HG02870 (cell line): ENCODE measurements around the gene STMN3.
A peak's percentile ranks its signal among the peaks of the same experiment; 100 is the strongest.
"Not testable (repeated sequence)": the region's sequence is repeated elsewhere in the genome, so short reads cannot be mapped to it uniquely, and the experiment has no call there.

Experiments
- ATAC-seq: cut with Tn5 transposase; IDR thresholded peaks from one replicate; pipeline ENCODE4 v1.9.1; 2021; ENCODE audit warnings: mild to moderate bottlenecking, moderate library complexity; ENCODE audit not compliant: unreplicated experiment

The STMN3 gene

GRCh38 chr20:63657937-63658748 lies 4.9 kb upstream of the STMN3 start, which contains the start of gene RTEL1:
TSS of gene RTEL1 (plus strand) at chr20:63658312. CDS start at chr20:63659403, 1,091 bp downstream.
- ATAC-seq = peak; percentile 78

DNA sequence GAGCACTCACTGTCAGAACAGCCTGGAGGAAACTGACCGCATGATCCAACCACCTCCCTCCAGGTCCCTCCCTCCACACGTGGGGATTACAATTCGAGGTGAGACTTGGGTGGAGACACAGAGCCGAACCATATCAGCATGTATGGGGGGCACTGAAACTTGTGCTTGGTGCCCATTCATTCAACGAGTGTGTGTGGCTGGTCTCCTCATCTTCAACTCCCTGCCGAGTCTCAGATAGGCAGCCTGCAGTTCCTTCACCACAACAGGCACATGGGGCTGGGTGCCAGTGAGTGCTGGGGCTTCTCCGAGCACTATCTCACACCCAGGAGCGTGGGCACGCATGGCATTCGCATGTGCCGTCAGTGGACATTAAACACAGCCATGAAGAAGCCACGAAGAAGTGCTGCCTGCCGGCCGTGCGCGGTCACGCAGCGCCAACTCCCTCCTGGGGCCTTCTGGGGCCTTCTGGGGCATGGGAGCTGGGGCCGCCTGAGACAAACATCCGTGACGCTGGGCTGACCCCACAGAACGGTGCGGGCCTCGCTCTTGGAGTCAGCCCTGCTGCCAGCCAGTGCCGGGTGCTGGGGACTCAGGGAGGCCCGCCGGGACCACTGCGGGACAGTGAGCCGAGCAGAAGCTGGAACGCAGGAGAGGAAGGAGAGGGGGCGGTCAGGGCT lies 4.2 kb upstream of the STMN3 start:
- ATAC-seq = no peak

DNA sequence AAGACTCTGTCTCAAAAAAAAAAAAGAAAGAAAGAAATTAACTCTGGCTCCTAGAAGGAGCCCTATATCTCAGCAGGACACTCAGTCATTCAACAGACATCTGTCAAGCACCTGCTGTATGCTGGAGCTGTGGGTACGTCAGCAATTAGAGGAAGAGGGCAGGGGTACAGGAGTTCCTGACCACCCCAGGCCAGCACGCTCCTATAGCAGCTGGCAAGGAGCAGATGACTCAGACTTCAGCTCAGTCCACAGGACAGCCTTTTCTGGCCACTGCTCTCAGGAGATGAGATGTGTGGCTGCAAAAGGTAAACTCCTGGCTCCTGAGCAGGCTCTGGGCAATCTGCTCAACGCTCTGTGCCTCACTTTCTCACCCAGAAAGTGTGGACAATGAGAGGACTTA lies 3.2 kb upstream of the STMN3 start:
- no peak for ATAC-seq

DNA sequence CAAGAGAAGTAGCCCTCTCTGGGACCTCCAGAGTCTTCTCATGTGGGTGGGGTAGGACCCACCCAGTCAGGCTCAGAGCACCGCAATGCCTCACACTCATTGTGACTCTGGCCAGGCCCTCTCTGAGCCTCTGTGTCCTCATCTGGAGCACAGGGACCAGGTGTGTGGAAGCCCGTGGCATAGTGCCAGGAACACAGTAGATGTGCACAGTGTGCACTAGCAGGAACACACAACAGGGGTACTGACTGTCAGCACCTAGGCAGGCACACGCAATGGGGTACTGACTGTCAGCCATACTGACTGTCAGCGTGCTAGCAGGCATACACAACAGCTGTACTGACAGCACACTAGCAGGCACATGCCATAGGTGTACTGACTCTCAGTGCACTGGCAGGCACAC lies 2.0 kb upstream of the STMN3 start:
- ATAC-seq = no peak

- no peak for ATAC-seq
Measured at GRCh38 chr20:63653974-63654668, 897 bp upstream of the STMN3 start.

- ATAC-seq = no peak
Measured at GRCh38 chr20:63652192-63652980, 838 bp downstream of the STMN3 start.

DNA sequence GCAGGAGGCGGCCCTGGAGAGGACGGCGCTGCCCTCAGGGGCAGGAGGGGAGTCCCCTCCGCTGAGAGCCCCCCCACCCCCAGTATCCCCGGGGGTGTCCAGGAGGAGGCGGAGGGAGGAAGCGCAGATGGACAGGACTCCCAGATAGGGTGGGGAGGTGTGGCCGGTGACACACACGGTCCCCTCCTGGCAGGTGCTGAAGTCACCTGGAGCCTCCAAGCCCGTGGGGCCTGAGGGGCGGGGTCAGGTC lies 1.4 kb downstream of the STMN3 start:
- no peak for ATAC-seq

DNA sequence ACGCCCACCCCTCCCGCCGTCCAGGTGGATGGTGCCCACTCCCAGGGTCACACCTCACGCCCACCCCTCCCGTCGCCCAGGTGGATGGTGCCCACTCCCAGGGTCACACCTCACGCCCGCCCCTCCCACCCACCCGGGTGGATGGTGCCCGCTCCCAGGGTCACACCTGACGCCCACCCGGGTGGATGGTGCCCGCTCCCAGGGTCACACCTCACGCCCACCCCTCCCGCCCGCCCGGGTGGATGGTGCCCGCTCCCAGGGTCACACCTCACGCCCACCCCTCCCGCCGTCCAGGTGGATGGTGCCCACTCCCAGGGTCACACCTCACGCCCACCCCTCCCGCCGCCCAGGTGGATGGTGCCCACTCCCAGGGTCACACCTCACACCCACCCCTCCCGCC lies 2.7 kb downstream of the STMN3 start:
- ATAC-seq = not testable (repeated sequence)

DNA sequence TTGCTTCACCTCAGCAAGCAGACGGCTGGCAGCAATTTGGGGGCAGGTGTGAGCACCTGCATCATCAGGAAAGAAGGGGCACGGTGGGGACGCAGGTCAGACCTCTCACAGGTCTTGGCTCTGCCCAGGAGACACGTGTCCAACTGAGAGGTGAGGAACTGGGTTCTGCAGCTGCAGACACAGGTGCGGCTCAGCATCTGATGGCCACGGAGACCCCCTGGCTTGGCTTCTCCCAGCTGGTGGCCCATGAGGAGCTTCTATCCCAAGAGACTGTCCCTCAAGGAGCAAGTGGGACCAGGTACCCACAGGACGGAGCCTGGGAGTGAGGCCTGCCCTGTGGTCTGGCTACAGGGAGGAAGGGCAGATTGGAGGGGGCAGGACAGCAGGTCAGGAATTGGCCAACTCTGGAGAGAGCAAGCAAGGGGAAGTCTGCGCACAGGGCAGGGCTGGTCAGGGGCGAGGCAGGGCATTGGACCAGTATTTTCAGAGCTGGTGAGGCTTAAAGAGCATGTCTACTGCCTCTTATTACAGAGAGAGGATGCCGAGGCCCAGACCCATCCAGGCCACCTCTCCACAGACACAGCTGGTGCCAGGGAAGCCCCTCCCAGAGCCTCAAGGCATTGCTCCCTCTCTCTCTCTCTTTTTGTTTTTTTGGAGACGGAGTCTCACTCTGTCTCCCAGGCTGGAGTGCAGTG lies 4.2 kb downstream of the STMN3 start:
- no peak for ATAC-seq

- ATAC-seq = no peak
Measured at GRCh38 chr20:63648190-63648589, 5.0 kb downstream of the STMN3 start.

GRCh38 chr20:63645218-63645617 lies 8.0 kb downstream of the STMN3 start:
- no peak for ATAC-seq

DNA sequence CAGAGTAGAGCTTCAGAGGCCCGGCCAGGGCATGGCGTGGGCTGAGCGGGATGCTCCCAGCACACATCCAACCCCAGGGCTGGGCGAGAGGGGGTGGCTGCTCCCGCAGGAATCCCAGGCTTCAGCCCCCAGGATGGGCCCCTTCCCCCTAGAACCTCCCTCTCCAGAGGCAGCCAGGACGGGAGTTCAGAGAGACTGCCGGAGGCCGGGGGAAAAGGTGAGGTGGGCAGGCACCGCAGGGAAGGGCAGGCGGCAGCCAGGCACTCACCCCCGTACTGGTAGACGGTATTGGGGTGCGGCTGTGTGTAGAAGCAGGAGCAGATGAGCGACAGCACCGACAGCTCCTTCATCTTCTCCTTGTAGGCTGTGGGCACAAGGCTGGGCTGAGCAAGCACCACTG lies 9.3 kb downstream of the STMN3 start:
- ATAC-seq = no peak

DNA sequence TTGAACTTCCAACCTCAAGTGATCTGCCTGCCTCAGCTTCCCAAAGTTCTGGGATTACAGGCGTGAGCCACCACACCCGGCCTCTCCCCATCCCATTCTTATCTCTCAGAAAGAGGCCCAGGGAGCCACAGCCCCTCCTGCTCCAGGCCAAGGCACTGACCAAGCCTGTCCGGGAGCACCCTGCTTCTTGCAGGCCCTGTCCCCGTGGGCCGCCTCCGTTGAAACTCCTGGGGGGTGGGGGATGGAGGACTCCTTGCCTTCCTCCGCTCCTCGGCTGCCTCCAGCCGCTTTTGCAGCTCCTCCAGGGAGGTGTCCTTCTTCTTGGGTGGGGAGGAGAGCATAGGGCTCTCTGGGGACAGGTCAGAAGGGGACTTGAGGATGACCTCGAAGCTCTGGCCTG lies 9.7 kb downstream of the STMN3 start:
- no peak for ATAC-seq

- no peak for ATAC-seq
Measured at GRCh38 chr20:63642527-63643247, 10.5 kb downstream of the STMN3 start.

DNA sequence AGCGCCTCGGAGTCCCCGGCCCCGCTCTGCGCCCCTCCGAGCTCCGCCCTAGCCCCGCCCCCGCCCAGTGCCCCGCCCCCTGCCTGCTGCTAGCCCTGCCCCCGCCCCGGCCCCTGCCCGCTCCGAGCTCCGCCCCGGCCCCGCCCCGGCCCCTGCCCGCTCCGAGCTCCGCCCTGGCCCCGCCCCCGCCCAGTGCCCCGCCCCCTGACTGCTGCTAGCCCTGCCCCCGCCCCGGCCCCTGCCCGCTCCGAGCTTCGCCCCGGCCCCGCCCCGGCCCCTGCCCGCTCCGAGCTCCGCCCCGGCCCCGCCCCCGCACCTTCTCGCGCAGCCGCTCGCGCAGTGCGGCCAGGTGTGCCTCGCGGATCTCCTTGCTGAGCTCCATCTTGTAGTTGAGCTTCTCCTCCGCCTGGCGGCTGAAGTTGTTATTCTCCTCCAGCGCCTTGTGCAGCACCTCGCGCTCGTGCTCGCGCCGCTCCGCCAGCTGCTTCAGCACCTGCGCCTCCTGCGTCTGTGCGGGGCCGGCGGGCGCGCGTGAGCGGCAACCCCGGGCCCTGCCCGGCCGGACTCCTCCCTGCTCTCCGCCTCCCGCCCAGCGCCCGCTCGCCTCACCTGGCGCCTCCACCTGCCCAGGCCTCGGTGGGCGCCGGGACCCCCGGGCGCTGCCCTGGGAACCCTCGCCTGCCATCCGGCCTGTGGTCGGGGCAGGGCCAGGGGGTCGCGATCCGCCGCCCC lies 11.3 kb downstream of the STMN3 start:
- peak; percentile 44 for ATAC-seq

DNA sequence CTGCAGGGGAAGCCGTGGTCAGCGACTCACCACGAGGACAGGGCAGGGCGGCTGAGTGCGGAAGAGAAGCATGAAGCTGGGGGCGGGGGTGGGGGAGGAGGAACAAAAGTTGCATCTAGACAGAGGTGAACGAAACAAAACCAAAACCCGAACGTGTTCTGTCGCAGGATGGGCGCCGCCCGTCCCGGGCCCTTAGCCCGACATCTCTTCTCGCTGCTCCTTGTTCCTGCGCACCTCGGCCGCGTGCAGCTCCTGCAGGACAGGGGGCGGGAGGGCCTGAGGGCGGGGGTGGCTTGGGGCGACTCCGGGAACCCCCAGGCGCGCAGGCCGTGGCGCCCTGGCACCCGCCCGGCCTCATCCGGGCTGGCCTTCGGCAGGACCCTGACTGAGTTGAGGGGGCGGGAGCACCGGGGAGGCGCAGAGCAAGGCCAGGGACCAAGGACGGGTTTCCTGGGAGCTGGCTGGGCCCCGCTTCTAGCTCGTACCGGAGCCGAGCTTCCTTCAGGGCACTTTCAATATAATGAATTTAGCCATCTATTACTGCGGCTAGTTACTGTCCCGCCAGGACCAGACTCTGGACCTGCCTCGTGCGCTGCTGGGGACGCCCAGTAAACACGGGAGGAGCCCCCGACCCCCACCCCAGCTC lies 12.0 kb downstream of the STMN3 start:
- peak; percentile 18 for ATAC-seq

DNA sequence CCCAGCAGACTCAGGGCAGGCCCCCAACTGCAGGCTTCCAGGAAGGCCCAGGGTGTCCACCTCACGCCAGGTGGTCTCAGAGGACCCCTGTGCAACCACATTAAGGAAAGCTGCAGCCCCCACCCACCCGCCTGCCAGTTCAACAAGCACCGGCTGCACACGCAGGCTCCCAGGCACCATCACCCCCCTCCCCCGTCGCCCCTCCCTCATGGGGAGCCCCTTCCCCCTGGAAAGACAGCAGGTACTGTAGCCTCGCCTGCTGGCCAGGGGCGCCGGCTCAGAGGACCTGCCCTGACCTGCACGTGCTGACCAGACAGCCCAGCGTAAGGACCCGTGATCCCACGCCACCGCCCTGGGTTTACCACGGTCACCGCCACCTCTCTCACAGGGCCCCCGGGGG lies 12.5 kb downstream of the STMN3 start:
- ATAC-seq = not testable (repeated sequence)

DNA sequence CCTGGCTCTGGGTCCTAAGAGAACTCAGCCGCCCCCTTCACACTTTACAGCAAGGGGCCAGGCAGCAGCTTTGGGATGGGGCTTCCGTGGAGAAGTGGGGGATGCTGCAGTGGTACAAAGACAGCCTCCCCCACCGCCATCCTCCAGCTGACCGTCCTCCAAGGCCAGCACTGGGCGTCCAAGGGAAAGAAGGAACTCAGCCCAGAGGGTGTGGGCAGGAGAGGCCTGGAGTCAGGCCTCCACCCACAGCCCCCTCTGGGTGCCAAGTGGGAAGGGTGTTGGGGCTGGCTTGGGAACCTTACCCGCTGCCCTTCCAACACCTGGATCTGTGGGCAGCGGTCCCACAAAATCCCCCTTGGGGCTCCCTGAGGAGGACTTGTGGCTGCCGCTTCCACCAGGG lies 13.1 kb downstream of the STMN3 start:
- no peak for ATAC-seq
